ENCODE measurements around the gene SORD.
A peak's percentile ranks its signal among the peaks of the same experiment; 100 is the strongest.
"Not testable (repeated sequence)": the region's sequence is repeated elsewhere in the genome, so short reads cannot be mapped to it uniquely, and the experiment has no call there.

Gene SORD

DNA sequence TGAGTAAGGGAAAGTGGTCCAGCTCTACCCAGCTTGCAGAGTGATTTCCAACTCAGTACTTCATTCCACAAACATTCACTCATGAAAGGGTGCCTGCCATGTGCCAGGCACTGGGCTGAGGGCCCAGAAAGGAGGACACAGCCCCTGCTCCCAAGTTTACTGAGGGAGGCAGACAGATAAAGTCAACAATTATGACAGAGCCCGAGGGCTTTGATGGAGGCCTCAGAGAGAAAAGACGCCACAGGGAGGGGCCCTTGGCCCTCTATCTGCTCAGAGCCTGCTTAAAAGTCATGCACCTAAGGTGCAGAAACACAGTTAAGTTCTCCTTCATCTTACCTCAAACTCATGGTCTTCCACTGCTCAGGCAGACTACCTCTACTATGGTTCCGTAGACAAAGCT lies 1.7 kb downstream of the SORD start:
- DNase-seq (ENCODE audit: low read depth, low spot score) = not testable (repeated sequence)

DNA sequence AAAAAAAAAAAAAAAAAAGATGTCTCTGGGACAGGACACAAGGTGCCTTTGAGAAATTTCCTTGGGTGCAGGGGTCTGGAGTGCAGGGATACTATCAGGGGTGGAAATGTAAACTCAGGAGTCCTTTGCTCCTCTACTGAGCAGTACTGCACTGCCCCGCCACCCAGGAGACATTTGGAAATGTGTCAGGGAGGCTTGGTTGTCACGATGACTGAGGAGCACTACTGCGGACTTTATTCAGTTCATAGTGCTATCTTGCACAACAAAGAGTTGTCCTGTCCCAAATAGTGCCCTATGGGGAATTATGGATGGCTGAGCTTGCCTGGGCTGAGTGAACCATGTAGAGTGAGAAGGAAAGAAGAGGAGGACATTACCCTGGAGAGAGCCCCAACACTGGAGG lies 2.6 kb downstream of the SORD start:
- DNase-seq (ENCODE audit: low read depth, low spot score) = not testable (repeated sequence)

DNA sequence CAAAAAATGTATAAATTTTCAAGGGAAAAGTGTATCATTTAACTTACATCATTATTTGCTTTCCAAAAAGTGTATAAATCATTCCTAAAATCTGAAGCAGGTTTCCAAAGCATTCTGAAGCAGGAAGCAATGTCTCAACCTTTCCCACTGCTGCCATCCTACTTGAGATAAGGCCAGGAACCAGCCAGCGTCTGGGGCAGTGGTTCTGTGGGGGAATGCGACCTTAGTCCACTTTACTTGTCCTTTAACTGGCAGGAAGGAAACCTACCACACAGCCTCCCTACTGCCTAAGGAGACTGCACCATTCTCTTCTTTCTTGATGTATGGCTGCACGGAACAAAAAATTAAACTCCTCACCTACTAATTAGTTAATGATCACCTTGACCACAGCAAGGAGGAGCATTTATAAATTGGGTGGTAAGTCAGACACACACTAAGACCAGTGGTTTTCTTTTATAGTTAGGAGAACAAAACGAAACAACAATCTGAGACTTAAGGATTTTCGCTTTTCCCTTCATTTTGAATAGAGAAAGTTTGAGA lies 3.7 kb downstream of the SORD start:
- peak; percentile 7 for DNase-seq (ENCODE audit: low read depth, low spot score)

DNA sequence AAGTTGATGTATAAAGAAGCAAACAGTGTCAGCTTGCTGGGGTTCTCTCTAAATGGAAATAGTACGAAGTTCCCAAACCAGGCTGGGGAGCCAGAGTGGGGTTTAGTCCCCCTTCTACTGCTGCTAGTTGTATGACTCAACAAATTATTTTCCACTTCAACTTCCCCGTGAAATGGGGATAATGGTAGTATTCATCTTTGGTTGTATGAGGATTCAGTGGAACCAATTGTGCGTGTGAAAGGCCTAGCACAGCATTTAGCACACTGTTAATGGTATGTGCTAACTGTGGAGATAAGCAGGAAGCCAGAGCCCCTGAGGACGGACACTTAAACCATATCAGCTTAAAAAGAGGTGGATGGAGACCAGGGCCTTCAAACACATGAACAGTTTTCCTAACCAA lies 4.2 kb downstream of the SORD start:
- DNase-seq (ENCODE audit: low read depth, low spot score) = peak; percentile 37

DNA sequence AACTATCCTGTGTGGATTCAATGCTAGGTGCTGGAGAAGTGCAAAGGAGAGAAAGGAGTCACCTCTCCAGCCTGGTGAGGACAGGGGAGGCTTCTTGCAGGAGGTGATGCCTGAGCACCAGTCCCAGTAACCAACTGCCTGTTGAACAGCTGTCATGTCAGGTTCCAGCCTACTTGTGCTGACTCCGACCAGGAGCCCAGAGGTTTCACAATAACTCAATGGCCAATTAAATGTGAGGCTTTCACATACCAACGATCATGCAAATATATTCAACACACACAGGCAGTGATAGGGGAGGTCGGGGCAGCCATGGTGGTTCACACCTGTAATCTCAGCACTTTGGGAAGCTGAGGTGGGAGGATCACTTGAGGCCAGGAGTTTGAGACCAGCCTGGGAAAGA lies 7.7 kb downstream of the SORD start:
- DNase-seq (ENCODE audit: low read depth, low spot score) = no peak

DNA sequence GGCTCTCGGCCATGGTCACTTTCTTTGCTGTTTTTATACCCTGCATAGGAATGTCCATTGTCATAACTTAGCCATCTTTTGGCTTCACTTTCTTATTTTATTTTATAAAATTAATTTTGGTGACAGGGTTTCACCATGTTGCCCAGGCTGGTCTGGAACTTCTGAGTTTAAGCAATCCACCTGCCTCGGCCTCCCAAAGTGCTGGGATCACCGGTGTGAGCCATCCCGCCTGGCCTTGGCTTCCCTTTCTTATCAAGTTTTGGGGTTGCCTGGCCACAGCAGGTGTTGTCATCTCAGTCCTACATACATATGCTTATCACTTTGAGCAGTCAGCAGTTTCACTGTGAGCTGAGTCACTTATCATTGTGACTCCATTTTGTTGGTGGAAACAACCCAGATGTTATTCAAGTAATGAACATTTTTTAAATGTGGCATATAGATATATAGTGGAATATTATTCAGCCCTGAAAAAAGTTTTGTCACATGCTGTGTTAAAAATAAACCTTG lies 8.6 kb downstream of the SORD start:
- DNase-seq (ENCODE audit: low read depth, low spot score) = not testable (repeated sequence)

DNA sequence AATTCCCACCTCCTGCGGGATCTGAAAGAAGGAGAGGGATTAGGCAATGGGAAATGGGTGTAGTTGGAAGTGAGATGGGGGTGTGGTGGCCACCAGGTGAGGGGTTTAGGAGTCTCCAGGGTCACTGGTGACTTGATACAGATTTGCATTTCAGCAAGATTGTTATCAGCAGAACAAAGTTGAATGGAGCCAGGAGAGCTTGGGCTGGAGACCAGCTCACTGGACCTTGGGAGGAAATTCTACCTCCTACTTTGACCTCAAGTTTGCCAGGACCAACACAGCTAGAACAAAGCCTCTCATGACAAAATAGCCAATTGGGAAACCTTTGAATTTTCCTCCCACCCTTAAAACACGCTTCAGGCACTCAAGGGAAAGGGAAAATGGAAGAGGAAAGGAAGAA lies 9.5 kb downstream of the SORD start:
- not testable (repeated sequence) for DNase-seq (ENCODE audit: low read depth, low spot score)

- not testable (repeated sequence) for DNase-seq (ENCODE audit: low read depth, low spot score)
Observed at GRCh38 chr15:45034087-45034486, 11.1 kb downstream of the SORD start.

- not testable (repeated sequence) for DNase-seq (ENCODE audit: low read depth, low spot score)
Observed at GRCh38 chr15:45034600-45035375, 11.8 kb downstream of the SORD start.

GRCh38 chr15:45036812-45037781 lies 14.1 kb downstream of the SORD start:
- DNase-seq (ENCODE audit: low read depth, low spot score) = peak; percentile 76

- no peak for DNase-seq (ENCODE audit: low read depth, low spot score)
Observed at GRCh38 chr15:45037936-45038335, 14.9 kb downstream of the SORD start.

GRCh38 chr15:45040396-45040795 lies 17.4 kb downstream of the SORD start:
- DNase-seq (ENCODE audit: low read depth, low spot score) = not testable (repeated sequence)

GRCh38 chr15:45041538-45041937 lies 18.5 kb downstream of the SORD start:
- DNase-seq (ENCODE audit: low read depth, low spot score) = not testable (repeated sequence)

DNA sequence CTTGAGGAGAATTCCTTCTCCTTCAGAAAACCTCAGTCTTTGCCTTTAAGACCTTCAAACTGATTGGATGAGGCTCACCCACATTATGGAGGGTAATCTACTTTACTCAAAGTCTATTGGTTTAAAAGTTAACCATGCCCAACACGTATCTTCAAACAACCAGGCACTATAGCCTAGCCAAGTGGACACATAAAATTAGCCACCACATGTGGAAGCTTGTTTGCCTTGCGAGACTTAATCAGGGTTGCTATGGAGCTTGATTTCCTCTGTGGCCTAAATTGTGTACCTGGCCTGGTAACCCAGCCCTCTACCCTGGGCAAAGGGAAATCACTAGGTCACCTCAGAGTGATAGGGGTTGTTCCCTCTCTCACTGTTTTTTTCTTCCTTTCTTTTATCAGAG lies 19.9 kb downstream of the SORD start:
- DNase-seq (ENCODE audit: low read depth, low spot score) = not testable (repeated sequence)

DNA sequence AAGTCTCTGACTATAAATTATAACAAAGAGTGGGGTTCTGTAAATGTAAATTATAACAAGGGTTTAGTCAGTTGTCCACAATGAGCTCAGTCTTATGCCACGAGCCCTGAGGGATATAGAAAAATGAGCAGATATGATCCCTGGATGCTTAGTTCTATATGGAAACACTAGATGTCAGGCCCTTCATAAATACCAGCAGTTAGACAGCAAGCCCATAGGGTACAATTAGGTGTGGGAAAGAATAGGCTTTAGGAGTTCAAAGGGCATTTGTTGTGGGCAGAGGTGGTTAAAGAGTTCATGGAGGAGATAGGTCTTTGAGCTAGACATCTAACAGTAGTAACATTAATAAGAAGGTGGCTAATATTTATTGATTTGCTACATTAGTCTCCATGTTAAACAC lies 21.3 kb downstream of the SORD start:
- not testable (repeated sequence) for DNase-seq (ENCODE audit: low read depth, low spot score)

DNA sequence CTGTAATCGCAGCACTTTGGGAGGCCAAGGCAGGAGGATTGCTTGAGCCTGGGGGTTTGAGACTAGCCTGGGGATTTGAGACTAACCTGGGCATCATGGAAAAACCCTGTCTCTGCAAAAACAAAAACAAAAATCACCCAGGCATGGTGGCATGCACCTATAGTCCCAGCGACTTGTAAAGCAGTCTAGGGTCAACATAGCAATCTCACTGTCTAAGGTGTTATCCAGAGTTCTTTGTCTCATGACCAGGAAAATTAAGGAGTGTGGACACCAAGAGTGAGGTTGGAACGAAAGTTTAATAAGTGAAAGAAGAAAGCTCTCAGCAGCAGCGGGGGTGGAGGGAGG lies 25.4 kb downstream of the SORD start:
- not testable (repeated sequence) for DNase-seq (ENCODE audit: low read depth, low spot score)

DNA sequence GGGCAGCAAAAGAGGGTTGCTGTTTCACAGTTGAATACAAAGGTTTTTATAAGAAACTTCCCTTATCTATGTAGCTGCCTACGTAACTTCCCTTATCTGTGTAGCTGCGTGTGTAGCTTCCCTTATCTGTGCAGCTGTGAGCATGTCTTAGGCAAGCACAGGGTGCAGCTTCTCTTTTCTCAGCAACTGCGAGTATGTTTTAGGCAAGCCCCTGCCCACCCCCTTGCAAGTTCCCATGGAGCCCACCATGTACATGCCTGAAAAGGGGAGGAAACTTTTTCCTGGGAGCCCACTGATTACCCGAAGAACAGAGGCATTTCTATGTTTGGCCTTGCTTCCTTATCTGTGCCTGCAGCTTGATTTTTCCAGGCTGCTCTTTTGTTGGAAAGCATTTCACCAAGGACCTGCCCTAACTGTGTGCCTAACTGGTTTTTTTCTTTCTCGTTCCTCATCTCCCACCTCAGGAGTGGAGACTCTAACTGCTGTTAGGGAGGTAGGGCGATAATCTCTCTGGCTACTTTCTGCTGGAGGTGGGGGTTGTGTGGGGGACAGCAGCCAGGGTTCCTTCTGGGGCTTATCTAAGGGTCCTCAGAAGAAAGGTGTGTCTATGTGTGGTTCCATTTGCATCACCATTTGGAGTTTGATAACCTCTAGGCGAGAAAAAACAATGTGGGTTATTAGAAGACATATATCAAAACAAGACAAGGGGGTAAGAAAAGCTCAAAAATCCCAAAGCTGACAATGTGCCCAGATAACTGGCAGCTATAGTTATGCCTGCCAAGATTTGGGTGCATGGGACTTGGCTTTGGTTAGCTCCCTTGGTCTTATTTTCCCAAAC lies 26.0 kb downstream of the SORD start:
- peak; percentile 48 for DNase-seq (ENCODE audit: low read depth, low spot score)

DNA sequence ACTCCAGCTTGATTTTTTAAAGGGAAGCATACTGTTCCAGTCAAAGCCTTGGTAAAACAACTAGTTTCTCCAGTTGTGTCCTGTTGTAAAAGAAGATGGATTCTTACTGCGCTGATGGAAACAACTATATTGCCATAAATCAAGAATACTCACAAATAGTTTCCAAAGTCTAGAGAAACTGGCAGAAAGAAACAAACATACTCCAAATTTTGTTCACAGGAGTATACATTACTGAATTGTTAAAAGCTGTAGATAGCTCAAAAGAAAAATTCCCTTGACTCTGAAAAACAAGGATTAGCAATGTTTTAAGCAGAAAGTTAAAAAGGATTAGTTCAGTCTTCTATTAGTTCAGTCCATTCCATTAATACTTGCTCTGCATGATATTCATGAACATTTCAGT lies 27.6 kb downstream of the SORD start:
- no peak for DNase-seq (ENCODE audit: low read depth, low spot score)

- DNase-seq (ENCODE audit: low read depth, low spot score) = not testable (repeated sequence)
Observed at GRCh38 chr15:45052676-45053075, 29.7 kb downstream of the SORD start.

- DNase-seq (ENCODE audit: low read depth, low spot score) = not testable (repeated sequence)
Observed at GRCh38 chr15:45058690-45059675, 36.0 kb downstream of the SORD start.

All from astrocyte of the hippocampus (primary cell).